ACC112 (cell line): ENCODE data around the gene TYSND1.
A peak's percentile ranks its signal among the peaks of the same experiment; 100 is the strongest.

Experiments
- H2AFZ ChIP-seq: fragments of 200-600 bp; sonication (generic); one replicate; pipeline ENCODE4 v1.6.0; 2017; ENCODE audit warnings: antibody characterized with exemption, low read length; ENCODE audit not compliant: unreplicated experiment
- H3K27ac ChIP-seq: fragments of 200-600 bp; sonication (generic); 2 replicates; pipeline ENCODE4 v1.5.1; 2014; ENCODE audit warnings: low read depth, mild to moderate bottlenecking, antibody characterized with exemption, low read length, moderate library complexity
- H3K27me3 ChIP-seq: fragments of 200-600 bp; sonication (generic); 2 replicates; pipeline ENCODE4 v1.6.1; 2014; ENCODE audit warnings: mild to moderate bottlenecking, antibody characterized with exemption, low read length, moderate library complexity, mixed read lengths; ENCODE audit not compliant: insufficient read depth
- H3K36me3 ChIP-seq: fragments of 200-600 bp; sonication (generic); 2 replicates; pipeline ENCODE4 v1.6.1; 2016; ENCODE audit warnings: mild to moderate bottlenecking, antibody characterized with exemption, low read length, moderate library complexity, mixed read lengths; ENCODE audit not compliant: insufficient read depth
- H3K4me1 ChIP-seq: fragments of 200-600 bp; sonication (generic); one replicate; pipeline ENCODE4 v1.6.1; 2016; ENCODE audit warnings: low read length, mixed read lengths; ENCODE audit not compliant: insufficient read depth, unreplicated experiment, control insufficient read depth
- H3K4me3 ChIP-seq: fragments of 200-600 bp; sonication (generic); 2 replicates; pipeline ENCODE4 v1.5.1; 2014; ENCODE audit warnings: mild to moderate bottlenecking, low read depth, low read length
- H3K79me2 ChIP-seq: fragments of 200-600 bp; sonication (generic); one replicate; pipeline ENCODE4 v1.6.0; 2016; ENCODE audit warnings: low read length; ENCODE audit not compliant: control insufficient read depth, unreplicated experiment, insufficient read depth

The TYSND1 gene, protein sequence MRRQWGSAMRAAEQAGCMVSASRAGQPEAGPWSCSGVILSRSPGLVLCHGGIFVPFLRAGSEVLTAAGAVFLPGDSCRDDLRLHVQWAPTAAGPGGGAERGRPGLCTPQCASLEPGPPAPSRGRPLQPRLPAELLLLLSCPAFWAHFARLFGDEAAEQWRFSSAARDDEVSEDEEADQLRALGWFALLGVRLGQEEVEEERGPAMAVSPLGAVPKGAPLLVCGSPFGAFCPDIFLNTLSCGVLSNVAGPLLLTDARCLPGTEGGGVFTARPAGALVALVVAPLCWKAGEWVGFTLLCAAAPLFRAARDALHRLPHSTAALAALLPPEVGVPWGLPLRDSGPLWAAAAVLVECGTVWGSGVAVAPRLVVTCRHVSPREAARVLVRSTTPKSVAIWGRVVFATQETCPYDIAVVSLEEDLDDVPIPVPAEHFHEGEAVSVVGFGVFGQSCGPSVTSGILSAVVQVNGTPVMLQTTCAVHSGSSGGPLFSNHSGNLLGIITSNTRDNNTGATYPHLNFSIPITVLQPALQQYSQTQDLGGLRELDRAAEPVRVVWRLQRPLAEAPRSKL

DNA sequence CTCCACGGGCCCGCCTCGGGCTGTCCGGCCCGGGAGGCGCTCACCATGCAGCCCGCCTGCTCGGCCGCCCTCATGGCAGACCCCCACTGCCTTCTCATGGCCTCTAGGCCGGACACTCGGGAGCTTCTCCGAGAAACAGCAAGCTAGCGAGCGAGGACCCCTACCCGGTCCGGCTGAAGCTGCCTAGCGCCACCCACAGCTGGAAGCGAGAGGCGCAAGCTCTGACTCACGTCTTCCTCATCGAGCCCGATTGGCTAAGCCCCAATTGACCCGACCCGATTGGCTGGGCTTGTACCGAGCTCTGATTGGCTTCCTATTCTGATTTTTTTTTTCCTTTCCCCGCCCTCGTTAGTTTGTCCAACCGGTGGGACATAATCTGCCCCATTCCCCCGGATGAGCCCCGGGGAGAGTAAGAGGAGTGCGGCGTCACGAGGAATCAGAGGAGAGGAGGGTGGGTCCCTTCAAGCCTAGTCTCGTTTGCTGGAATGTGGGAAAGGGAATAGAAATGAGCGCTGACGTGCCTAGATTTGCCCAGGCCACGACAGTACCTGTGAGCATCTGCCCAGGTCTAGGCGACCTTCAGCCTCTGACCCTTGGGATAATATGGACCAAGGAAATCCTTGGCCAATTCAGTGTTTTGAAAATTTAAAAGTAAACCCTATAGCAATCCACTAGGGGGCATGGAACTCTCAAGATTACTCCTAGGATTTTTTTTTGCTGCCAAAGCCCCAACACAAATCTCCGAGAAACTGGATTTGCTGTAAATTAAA, at the start of gene TYSND1:
Gene TYSND1 (minus strand): TSS at position 212 of the 770 bp plus-strand sequence. CDS start 114 bp downstream, at position 98.
- Histone ChIP-seq H3K4me3 (peak within 1 kb of the TSS; percentile 85), H3K79me2 (peaks cover 17% of the 10 kb centered on the region), H3K27me3 (no peaks in the 10 kb centered on the region), H3K27ac (peak within 1 kb of the TSS; percentile 71), H3K4me1 (peaks cover 14% of the 10 kb centered on the region), H2AFZ (peak within 1 kb of the TSS; percentile 67), H3K36me3 (peaks cover 4% of the 10 kb centered on the region; the same call in 1 of the 2 replicates)

DNA sequence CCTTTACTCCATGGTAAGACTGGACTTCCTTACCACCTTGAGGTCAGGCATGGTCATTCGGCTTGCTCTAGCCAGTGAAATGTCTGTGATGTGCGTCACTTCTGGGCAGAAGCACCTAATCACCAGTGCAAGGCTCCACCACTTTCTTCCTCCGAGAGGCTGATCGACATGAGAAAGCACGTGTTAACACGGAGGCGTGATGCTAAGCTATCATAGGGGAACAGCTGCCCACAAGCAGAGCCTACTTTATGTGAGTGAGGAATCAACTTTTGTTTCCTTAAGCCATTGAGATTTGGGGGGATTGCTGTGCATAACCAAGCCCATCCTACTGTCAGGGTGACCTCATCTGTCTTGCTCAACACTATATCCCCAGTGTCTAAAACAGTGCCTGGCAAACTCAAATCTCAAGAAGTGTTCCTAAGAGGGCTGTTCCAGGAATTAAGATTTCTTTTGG, 46.9 kb upstream of the TYSND1 start:
- H3K36me3 ChIP-seq = no peaks in the 10 kb centered on the region
- H3K79me2 ChIP-seq = no peaks in the 10 kb centered on the region
- peak overlapping the region; percentile 98 for H3K27ac ChIP-seq
- H3K4me1 ChIP-seq = peaks cover 46% of the 10 kb centered on the region
- H3K4me3 ChIP-seq = no peak overlapping the region
- no peaks in the 10 kb centered on the region for H3K27me3 ChIP-seq
- no peak overlapping the region for H2AFZ ChIP-seq

DNA sequence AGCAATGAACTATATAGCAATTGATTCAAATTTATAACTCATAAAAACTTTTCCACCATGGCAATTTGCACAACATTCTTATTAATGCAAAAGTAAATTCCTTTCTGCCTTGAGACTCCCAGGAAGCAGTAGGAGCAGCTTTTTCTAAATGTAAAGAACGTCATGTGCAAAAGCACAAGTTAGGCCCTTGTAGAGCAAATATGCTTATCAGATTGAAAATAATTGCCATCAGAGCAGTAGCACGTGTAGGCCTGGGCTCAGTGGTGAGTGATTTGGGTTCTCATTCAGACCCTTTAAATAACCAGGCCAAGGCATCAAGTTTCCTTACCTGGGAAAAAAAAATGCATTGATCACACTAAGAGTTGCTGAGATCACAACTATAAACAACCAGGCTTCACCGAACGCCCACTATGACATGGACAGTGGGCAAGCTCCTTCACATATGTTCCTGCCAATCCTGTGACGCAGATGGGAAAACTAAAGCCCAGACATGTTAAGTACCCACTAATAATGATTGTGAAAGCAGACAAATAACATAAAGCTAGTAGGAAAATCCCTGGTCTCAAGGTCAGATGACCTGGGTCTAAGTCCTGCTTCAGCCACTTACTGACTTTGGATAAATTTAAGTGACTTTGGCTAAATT, 45.9 kb upstream of the TYSND1 start:
- Histone ChIP-seq H3K36me3 (no peaks in the 10 kb centered on the region), H3K4me1 (peaks cover 46% of the 10 kb centered on the region), H3K27me3 (no peaks in the 10 kb centered on the region), H2AFZ (no peak overlapping the region), H3K79me2 (no peaks in the 10 kb centered on the region), H3K27ac (peak overlapping the region; percentile 98), H3K4me3 (peak overlapping the region; percentile 28; the same call in 1 of the 2 replicates)

DNA sequence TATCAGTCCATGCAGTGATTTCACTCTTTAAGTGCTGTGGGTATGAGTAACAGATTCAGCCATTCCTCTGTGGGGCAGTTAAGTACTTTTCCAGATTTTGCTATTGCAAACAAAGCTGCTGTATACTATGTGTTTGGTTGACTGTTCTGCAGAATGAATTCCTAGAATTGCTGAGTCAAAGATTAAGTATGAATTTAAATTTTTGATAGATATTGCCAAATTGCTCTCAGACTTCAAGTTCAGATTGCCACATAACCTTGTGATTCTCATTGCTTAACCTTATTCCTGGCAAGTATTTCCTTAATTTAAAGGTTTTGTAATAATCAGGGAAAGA, 45.4 kb upstream of the TYSND1 start:
- H3K79me2 ChIP-seq = no peaks in the 10 kb centered on the region
- peak overlapping the region; percentile 41 for H3K4me3 ChIP-seq
- peak overlapping the region; percentile 98 for H3K27ac ChIP-seq
- H2AFZ ChIP-seq = no peak overlapping the region
- no peaks in the 10 kb centered on the region for H3K27me3 ChIP-seq
- H3K36me3 ChIP-seq = no peaks in the 10 kb centered on the region
- H3K4me1 ChIP-seq = peaks cover 46% of the 10 kb centered on the region

DNA sequence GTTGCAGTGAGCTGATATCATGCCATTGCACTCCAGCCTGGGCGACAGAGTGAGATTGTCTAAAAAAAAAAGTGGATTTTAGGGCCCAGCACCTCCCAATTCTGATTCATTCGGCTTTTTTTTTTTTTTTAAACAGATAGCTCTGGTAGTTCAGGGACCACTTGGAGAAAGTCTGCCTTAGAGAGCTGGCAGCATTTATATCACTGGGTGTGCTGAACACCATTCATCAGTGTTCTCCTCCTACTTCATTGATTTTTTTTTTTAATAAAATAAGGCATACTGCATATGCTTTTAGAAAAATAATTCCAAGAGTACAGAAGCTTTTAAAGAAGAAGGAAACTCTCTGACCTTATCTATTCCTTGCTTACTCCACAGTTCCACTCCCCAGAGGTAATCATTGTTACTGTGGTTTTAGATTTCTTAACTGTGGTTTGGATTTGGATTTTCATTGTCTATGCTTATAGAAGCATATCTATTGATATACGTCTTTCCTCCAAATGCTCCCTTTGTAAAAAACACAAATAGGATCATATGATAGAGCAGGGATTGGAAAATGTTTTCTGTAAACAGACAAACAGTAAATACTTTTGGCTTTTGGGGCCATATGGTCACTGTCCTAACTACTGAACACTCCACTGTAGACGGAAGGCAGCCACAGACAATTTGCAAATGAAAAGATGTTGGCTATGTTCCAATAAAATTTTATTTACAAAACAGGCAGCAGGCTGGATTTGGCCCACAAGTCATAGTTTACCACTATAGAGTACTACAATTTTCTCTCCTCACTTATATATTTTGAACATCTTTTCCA, 44.9 kb upstream of the TYSND1 start:
- H3K27ac ChIP-seq = peak overlapping the region; percentile 98

DNA sequence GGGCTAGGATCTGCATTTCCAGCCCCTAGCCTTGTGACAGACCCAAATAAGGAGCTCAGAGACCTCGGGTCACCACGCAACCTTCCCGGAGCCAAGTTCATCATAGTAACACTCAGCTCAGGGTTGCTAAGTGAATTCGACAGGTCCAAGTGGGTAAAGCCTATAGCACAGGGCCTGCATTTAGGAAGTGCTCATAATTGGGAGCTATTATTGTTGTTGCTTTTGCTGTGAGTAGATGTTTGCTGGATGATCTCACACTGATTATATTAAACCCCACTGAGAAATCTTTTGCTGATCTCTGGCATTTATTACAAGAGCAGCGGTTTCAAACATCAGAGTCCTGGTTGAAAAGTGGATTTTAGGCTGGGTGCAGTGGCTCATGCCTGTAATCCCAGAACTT, 44.1 kb upstream of the TYSND1 start:
- Histone ChIP-seq H3K27ac (peak overlapping the region; percentile 98), H2AFZ (no peak overlapping the region), H3K36me3 (no peaks in the 10 kb centered on the region), H3K79me2 (no peaks in the 10 kb centered on the region), H3K4me3 (peak overlapping the region; percentile 21; the same call in 1 of the 2 replicates), H3K4me1 (peaks cover 46% of the 10 kb centered on the region), H3K27me3 (no peaks in the 10 kb centered on the region)

More for the DNA sequence above, 44.9 kb upstream of the TYSND1 start:
- H3K27me3 ChIP-seq = no peaks in the 10 kb centered on the region
- peaks cover 46% of the 10 kb centered on the region for H3K4me1 ChIP-seq
- H2AFZ ChIP-seq = no peak overlapping the region
- no peaks in the 10 kb centered on the region for H3K36me3 ChIP-seq
- peak overlapping the region; percentile 41 for H3K4me3 ChIP-seq
- H3K79me2 ChIP-seq = no peaks in the 10 kb centered on the region

DNA sequence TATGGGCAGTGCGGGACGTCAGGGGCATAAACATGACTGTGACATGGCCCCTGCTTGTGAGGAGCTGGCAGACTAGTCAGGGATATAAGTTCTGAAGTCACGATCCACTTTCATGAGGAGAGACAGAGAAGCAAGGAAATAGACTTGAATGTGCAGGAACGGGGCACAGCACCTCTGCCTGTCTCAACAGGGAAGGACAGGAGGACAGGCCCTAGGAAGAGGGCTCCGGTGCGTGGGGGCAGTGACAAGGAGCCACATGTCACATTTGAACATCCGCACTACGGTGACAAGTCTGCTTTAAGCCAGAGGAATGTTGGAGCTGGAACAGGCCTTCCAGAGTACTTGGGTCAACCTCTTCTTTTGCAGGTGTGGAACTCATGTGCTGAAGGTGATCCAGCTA, 43.6 kb upstream of the TYSND1 start:
- no peaks in the 10 kb centered on the region for H3K79me2 ChIP-seq
- peaks cover 46% of the 10 kb centered on the region for H3K4me1 ChIP-seq
- H2AFZ ChIP-seq = no peak overlapping the region
- H3K36me3 ChIP-seq = no peaks in the 10 kb centered on the region
- H3K27ac ChIP-seq = peak overlapping the region; percentile 98
- H3K4me3 ChIP-seq = no peak overlapping the region
- no peaks in the 10 kb centered on the region for H3K27me3 ChIP-seq

DNA sequence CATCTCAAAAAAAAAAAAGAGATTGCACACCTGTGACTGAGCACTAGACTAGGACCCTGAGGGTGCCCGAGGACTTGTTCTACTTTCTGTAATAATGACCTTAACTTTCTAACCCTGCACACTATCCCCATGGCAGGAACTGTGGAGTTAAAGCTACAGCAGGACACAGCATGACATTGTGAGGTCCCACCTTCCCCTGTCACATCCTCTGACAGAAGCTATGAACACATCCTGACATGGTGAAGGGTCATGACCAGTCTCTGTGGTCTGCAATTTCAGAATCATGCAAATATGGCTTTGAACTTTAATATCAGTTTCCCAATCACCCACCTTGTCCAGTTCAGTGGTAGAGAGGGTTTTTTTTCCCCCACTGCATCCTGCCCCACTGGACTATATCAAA, 42.3 kb upstream of the TYSND1 start:
- no peaks in the 10 kb centered on the region for H3K27me3 ChIP-seq
- no peak overlapping the region for H3K4me3 ChIP-seq
- H3K36me3 ChIP-seq = no peaks in the 10 kb centered on the region
- peaks cover 39% of the 10 kb centered on the region for H3K4me1 ChIP-seq
- H2AFZ ChIP-seq = no peak overlapping the region
- H3K27ac ChIP-seq = no peak overlapping the region
- no peaks in the 10 kb centered on the region for H3K79me2 ChIP-seq

DNA sequence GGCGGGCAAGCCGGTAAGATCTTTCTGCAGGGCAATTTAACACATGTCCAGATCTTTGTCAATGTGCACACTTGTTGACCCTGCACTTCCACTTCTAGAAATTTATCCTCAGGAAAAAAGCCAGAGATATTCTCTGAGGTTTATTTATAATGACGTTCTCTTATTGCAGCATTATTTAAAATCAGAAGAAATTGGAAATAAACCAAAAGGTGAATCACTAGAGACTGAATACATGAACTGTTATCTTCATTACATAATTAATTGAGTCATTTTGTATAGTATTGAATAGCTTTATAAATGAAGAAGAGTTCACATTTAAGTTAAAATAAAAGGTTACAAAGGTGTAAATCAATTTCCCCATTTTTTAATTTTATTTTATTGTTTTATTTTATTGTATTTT, 40.1 kb upstream of the TYSND1 start:
- Histone ChIP-seq H3K4me3 (no peak overlapping the region), H3K27me3 (no peaks in the 10 kb centered on the region), H3K27ac (no peak overlapping the region), H3K4me1 (peaks cover 19% of the 10 kb centered on the region), H3K79me2 (no peaks in the 10 kb centered on the region), H2AFZ (no peak overlapping the region), H3K36me3 (no peaks in the 10 kb centered on the region)

DNA sequence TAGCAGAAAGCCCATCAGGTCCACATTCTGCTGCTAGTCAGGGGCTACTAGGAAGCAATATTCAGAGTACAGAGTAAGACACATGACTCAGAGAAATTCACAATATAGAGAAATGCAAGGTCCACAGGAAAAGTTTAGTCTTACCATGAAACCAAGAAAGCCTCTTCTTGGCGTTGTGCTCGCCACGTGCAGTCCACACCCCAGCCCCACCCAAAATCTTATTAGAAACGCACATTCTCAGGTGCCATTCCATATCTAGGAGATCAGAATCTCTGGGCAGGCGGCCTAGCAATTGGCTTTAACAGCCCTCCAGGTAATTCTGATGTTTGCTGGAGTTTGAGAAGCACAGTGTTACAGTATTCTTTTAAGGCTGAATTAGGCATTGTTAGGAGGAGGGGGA, 39.6 kb upstream of the TYSND1 start:
- no peak overlapping the region for H2AFZ ChIP-seq
- no peaks in the 10 kb centered on the region for H3K79me2 ChIP-seq
- H3K4me1 ChIP-seq = peaks cover 14% of the 10 kb centered on the region
- no peak overlapping the region for H3K27ac ChIP-seq
- H3K36me3 ChIP-seq = no peaks in the 10 kb centered on the region
- H3K4me3 ChIP-seq = no peak overlapping the region
- no peaks in the 10 kb centered on the region for H3K27me3 ChIP-seq
